ENCODE data around the gene ETFB. TPM values are rescaled to one million over a fixed set of nuclear protein-coding genes. Genes with fewer than 3 reads are reported as not detected.

Gene ETFB
- total RNA-seq, 1 experiment from 2014 or later: 140 TPM

GRCh38 chr19:51317968-51318367 lies 48.2 kb downstream of the ETFB start:
- no TSS peak for BruUV-seq (replicated peaks)
- H3K4me1 ChIP-seq (ENCODE audit: control insufficient read depth in 1 of 2, insufficient read depth in 2 of 2, low read length in 2 of 2): no peaks in the 10 kb centered on the region
- ChIA-PET RAD21 (ENCODE audit: low non-redundant PET in 1 of 2, low total read pairs in 2 of 2, uncharacterized antibody in 2 of 2, unreplicated experiment in 2 of 2) (no interaction called here), POLR2A (no interaction called here), CTCF (interaction anchor here (0.9 kb wide), 1 partner anchor 22 kb away, joined by 3 read pairs; no protein-coding TSS in a partner anchor)
- no peak overlapping the region for H3K9ac ChIP-seq (ENCODE audit: low read length)
- no peak overlapping the region for H2AFZ ChIP-seq (ENCODE audit: low read depth, low read length, poor library complexity, severe bottlenecking)
- H3K36me3 ChIP-seq (ENCODE audit: control insufficient read depth in 1 of 2, insufficient read depth in 2 of 2, low read length in 2 of 2): no peaks in the 10 kb centered on the region
- TF ChIP-seq SRF (IDR thresholded peaks at IDR 0.05; ENCODE audit: low read depth) (no peak), EGR1 (IDR thresholded peaks at IDR 0.05; ENCODE audit: low read depth) (no peak), ZNF274 (IDR thresholded peaks at IDR 0.05; ENCODE audit: low read depth, low read length) (no peak), EZH2 (IDR thresholded peaks at IDR 0.05) (no peak), CEBPB (IDR thresholded peaks at IDR 0.05; ENCODE audit: low read depth) (no peak), JUND (IDR thresholded peaks at IDR 0.05) (no peak)
- no peaks in the 10 kb centered on the region for H3K79me2 ChIP-seq (ENCODE audit: insufficient read depth, low read length)
- H3K9me3 ChIP-seq (ENCODE audit: control insufficient read depth in 1 of 2, insufficient read depth in 1 of 2, low read depth in 1 of 2, low read length in 2 of 2): no peaks in the 10 kb centered on the region; a peak in 1 of 4 replicates
- DNase-seq (ENCODE audit: low read depth, low spot score) (no peak), ATAC-seq (no peak)
- no peak overlapping the region for H3K4me2 ChIP-seq (ENCODE audit: low read length)
- no peaks in the 10 kb centered on the region for H3K9me2 ChIP-seq (ENCODE audit: insufficient read depth)
- H3K4me3 ChIP-seq (replicated peaks in 1 of 2; ENCODE audit: low read depth in 1 of 2, low read length in 2 of 2): no peak overlapping the region
- H3K27me3 ChIP-seq (ENCODE audit: insufficient read depth, low read length): peaks cover 4% of the 10 kb centered on the region; the same call in 1 of the 2 replicates
- H4K20me1 ChIP-seq (ENCODE audit: insufficient read depth): no peaks in the 10 kb centered on the region
- intact Hi-C loops (cut with micrococcal nuclease): no loop called here
- H3K27ac ChIP-seq (ENCODE audit: low read depth, low read length): no peak overlapping the region

- no peaks in the 10 kb centered on the region for H4K20me1 ChIP-seq (ENCODE audit: insufficient read depth)
- no peak for TF ChIP-seq SIN3A (IDR thresholded peaks at IDR 0.05; ENCODE audit: low read depth)
- no peak for TF ChIP-seq ELF1 (IDR thresholded peaks at IDR 0.05; ENCODE audit: borderline replicate concordance, low read depth)
- TF ChIP-seq CBX3 (IDR thresholded peaks at IDR 0.05; ENCODE audit: low read depth): no peak
- no peak for TF ChIP-seq POLR2A (IDR thresholded peaks at IDR 0.05; ENCODE audit: borderline replicate concordance, extremely low read depth, insufficient read depth, insufficient read length)
- TF ChIP-seq REST (IDR thresholded peaks at IDR 0.05; ENCODE audit: low read depth): no peak
- TF ChIP-seq EZH2phosphoT487 (IDR thresholded peaks at IDR 0.05; ENCODE audit: borderline replicate concordance): no peak
- TF ChIP-seq CTCF (IDR thresholded peaks at IDR 0.05 in 2 of 3, conservative IDR thresholded peaks at IDR 0.05 in 1 of 3; ENCODE audit: borderline replicate concordance in 1 of 3, insufficient read depth in 1 of 3, low read depth in 2 of 3, low read length in 2 of 3): no peak
- no peaks in the 10 kb centered on the region for H3K9me2 ChIP-seq (ENCODE audit: insufficient read depth)
- ATAC-seq (no peak), DNase-seq (ENCODE audit: low read depth, low spot score) (no peak)
- H3K79me2 ChIP-seq (ENCODE audit: insufficient read depth, low read length): no peaks in the 10 kb centered on the region
- no peak overlapping the region for H3K27ac ChIP-seq (ENCODE audit: low read depth, low read length)
- H3K27me3 ChIP-seq (ENCODE audit: insufficient read depth, low read length): no peaks in the 10 kb centered on the region
- RAD21 ChIA-PET (ENCODE audit: low non-redundant PET in 1 of 2, low total read pairs in 2 of 2, uncharacterized antibody in 2 of 2, unreplicated experiment in 2 of 2): no interaction called here
- POLR2A ChIA-PET: no interaction called here
- no peaks in the 10 kb centered on the region for H3K36me3 ChIP-seq (ENCODE audit: control insufficient read depth in 1 of 2, insufficient read depth in 2 of 2, low read length in 2 of 2)
- no peak overlapping the region for H2AFZ ChIP-seq (ENCODE audit: low read depth, low read length, poor library complexity, severe bottlenecking)
- no peak overlapping the region for H3K4me2 ChIP-seq (ENCODE audit: low read length)
- no peak overlapping the region for H3K4me3 ChIP-seq (replicated peaks in 1 of 2; ENCODE audit: low read depth in 1 of 2, low read length in 2 of 2)
- intact Hi-C loops (cut with micrococcal nuclease): no loop called here
- no TSS peak for BruUV-seq (replicated peaks)
- H3K9ac ChIP-seq (ENCODE audit: low read length): no peak overlapping the region
- CTCF ChIA-PET: interaction anchor here (0.9 kb wide), 1 partner anchor 22 kb away, joined by 3 read pairs; no protein-coding TSS in a partner anchor
- H3K4me1 ChIP-seq (ENCODE audit: control insufficient read depth in 1 of 2, insufficient read depth in 2 of 2, low read length in 2 of 2): no peaks in the 10 kb centered on the region
- H3K9me3 ChIP-seq (ENCODE audit: control insufficient read depth in 1 of 2, insufficient read depth in 1 of 2, low read depth in 1 of 2, low read length in 2 of 2): no peaks in the 10 kb centered on the region; a peak in 1 of 4 replicates
These were observed 48.8 kb downstream of the ETFB start for GRCh38 chr19:51317376-51317775.

Measured in HCT116 (cell line).